OCI-LY7 (cell line): ENCODE results near the gene WDFY3. TPM values are rescaled to one million over a fixed set of nuclear protein-coding genes. Genes with fewer than 3 reads are reported as not detected.

Source experiments
- BruUV-seq: library from RNA; stranded (reverse); fragments of 400-500 nt; replicated peaks from 2 replicates; lab custom pipeline; 2021; lab: Mats Ljungman, UMichigan
- CTCF ChIA-PET: fragments of 300-600 bp; sonication (Branson Sonifier 250); formaldehyde crosslinking; loops from one replicate; lab custom pipeline; 2022; ENCODE audit warnings: antibody characterized with exemption; ENCODE audit not compliant: unreplicated experiment; lab: Charles Lee
- POLR2A ChIA-PET: fragments of 300-600 bp; sonication (Branson Sonifier 250); formaldehyde crosslinking; loops from one replicate; lab custom pipeline; 2022; ENCODE audit warnings: antibody characterized with exemption; lab: Charles Lee
- DNase-seq: peaks from one replicate; pipeline ENCODE4 v3.0.0-alpha.2; 2015; ENCODE audit warnings: low spot score
- H2AFZ ChIP-seq: fragments of 200-600 bp; sonication (generic), shearing (Covaris generic); 2 replicates; pipeline ENCODE4 v1.6.1; 2014; ENCODE audit warnings: mild to moderate bottlenecking, antibody characterized with exemption, low read length, moderate library complexity
- H3K27ac ChIP-seq: fragments of 200-600 bp; sonication (generic); 2 replicates; pipeline ENCODE4 v1.5.1; 2014; ENCODE audit warnings: mixed run types, low read depth, mild to moderate bottlenecking, moderate library complexity, low read length, inconsistent platforms; ENCODE audit not compliant: poor library complexity, severe bottlenecking
- H3K36me3 ChIP-seq: fragments of 200-600 bp; sonication (generic); 2 replicates; pipeline ENCODE4 v1.6.1; 2014; ENCODE audit warnings: mild to moderate bottlenecking, antibody characterized with exemption, low read length, moderate library complexity, mixed read lengths; ENCODE audit not compliant: insufficient read depth
- H3K4me1 ChIP-seq: fragments of 200-600 bp; sonication (generic); 2 replicates; pipeline ENCODE4 v1.5.1; 2014; ENCODE audit warnings: mild to moderate bottlenecking, low read length; ENCODE audit not compliant: insufficient read depth, poor library complexity, severe bottlenecking
- H3K4me2 ChIP-seq: fragments of 200-600 bp; sonication (generic); 2 replicates; pipeline ENCODE4 v1.6.1; 2014; ENCODE audit warnings: mild to moderate bottlenecking, low read length
- H3K4me3 ChIP-seq: fragments of 200-600 bp; sonication (generic); 2 replicates; pipeline ENCODE4 v1.5.1; 2014; ENCODE audit warnings: mild to moderate bottlenecking, low read depth, low read length; ENCODE audit not compliant: poor library complexity, severe bottlenecking
- H3K79me2 ChIP-seq: fragments of 200-600 bp; sonication (generic); 2 replicates; pipeline ENCODE4 v1.6.1; 2016; ENCODE audit warnings: low read depth, mild to moderate bottlenecking, low read length, moderate library complexity, mixed read lengths; ENCODE audit not compliant: insufficient read depth
- H3K9me2 ChIP-seq: fragments of 200-600 bp; sonication (generic); 2 replicates; pipeline ENCODE4 v1.6.1; 2016; ENCODE audit warnings: mild to moderate bottlenecking, low read length, mixed read lengths; ENCODE audit not compliant: insufficient read depth
- H3K9me3 ChIP-seq: fragments of 200-600 bp; sonication (generic); 2 replicates; pipeline ENCODE4 v1.6.1; 2014; ENCODE audit warnings: mild to moderate bottlenecking, mixed run types, low read length, mixed read lengths
- H4K20me1 ChIP-seq: fragments of 200-600 bp; sonication (generic); 2 replicates; pipeline ENCODE4 v1.6.1; 2014; ENCODE audit warnings: mild to moderate bottlenecking, antibody characterized with exemption, low read length, moderate library complexity, mixed read lengths; ENCODE audit not compliant: insufficient read depth
- EZH2phosphoT487 ChIP-seq: fragments of 200-600 bp; sonication (generic); IDR thresholded peaks from 2 replicates; pipeline ENCODE4 v1.6.1; 2018; ENCODE audit warnings: low read depth, borderline replicate concordance, mild to moderate bottlenecking, mixed run types, antibody characterized with exemption, low read length, moderate library complexity, mixed read lengths
- intact Hi-C: fragments of 100-400 bp; cut with micrococcal nuclease; formaldehyde crosslinking; loops from one replicate; pipeline ENCODE4 v1.10.0; 2022; ENCODE audit not compliant: unreplicated experiment
- total RNA-seq, 2 experiments: library from RNA; depleted of rRNA in 1 of 2; stranded (reverse); fragments of >200 nt in 1 of 2; shearing (Covaris generic) in 1 of 2; gene quantifications; 2 replicates each; pipeline ENCODE4 v1.2.3, GENCODE V29; 2014 to 2022
- TF ChIP-seq, protein P1 (sequence below): fragments of 200-600 bp; sonication (generic); conservative IDR thresholded peaks from 2 replicates; pipeline ENCODE4 v1.5.1; 2014; ENCODE audit warnings: mild to moderate bottlenecking, antibody characterized with exemption, low read length, moderate library complexity, mixed read lengths

WDFY3 gene
- total RNA-seq, 2 experiments from 2014 or later = not detected

GRCh38 chr4:84804136-84804535 is 162.4 kb downstream of the WDFY3 start:
- Histone ChIP-seq H3K9me3 (no peaks in the 10 kb centered on the region), H3K36me3 (no peaks in the 10 kb centered on the region), H3K4me3 (no peak overlapping the region), H4K20me1 (no peaks in the 10 kb centered on the region), H3K4me2 (no peak overlapping the region), H2AFZ (no peak overlapping the region), H3K4me1 (no peaks in the 10 kb centered on the region), H3K27ac (no peak overlapping the region), H3K9me2 (no peaks in the 10 kb centered on the region), H3K79me2 (no peaks in the 10 kb centered on the region)
- ChIA-PET CTCF (no interaction called here), POLR2A (interaction anchor here (0.6 to 1.0 kb wide), 2 partner anchors 11 to 685 kb away, joined by 3 read pairs; no protein-coding TSS in a partner anchor)
- DNase-seq = no peak
- BruUV-seq = no TSS peak
- intact Hi-C loops = no loop called here
- TF ChIP-seq EZH2phosphoT487 = no peak

DNA sequence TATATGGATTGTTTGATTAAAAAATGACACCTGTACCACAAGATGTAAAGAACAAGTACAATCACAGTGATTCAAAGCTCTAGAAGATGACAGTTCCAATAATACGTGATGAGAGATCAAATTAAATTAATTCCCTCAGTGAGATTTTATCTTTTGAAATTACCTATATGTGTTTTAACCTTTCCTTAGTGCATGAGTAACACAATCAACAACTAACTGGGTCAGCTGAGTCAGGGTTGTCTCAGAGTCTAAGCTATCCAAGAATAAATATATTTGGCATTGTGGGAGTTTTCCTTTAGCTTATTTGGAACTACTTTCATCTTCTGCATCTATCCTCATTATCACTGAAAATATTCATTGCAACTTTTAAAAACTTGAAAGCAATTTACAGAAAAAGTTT is 162.8 kb downstream of the WDFY3 start:
- BruUV-seq = no TSS peak
- DNase-seq = no peak
- Histone ChIP-seq H3K4me1 (no peaks in the 10 kb centered on the region), H3K79me2 (no peaks in the 10 kb centered on the region), H3K9me2 (no peaks in the 10 kb centered on the region), H2AFZ (no peak overlapping the region), H3K36me3 (no peaks in the 10 kb centered on the region), H3K27ac (no peak overlapping the region), H3K9me3 (no peaks in the 10 kb centered on the region), H3K4me3 (no peak overlapping the region), H4K20me1 (no peaks in the 10 kb centered on the region), H3K4me2 (no peak overlapping the region)
- CTCF ChIA-PET = no interaction called here
- POLR2A ChIA-PET = interaction anchor here (0.6 to 1.0 kb wide), 2 partner anchors 10 to 685 kb away, joined by 3 read pairs; no protein-coding TSS in a partner anchor
- intact Hi-C loops = no loop called here
- TF ChIP-seq EZH2phosphoT487 = no peak
- TF ChIP-seq, protein P1, sequence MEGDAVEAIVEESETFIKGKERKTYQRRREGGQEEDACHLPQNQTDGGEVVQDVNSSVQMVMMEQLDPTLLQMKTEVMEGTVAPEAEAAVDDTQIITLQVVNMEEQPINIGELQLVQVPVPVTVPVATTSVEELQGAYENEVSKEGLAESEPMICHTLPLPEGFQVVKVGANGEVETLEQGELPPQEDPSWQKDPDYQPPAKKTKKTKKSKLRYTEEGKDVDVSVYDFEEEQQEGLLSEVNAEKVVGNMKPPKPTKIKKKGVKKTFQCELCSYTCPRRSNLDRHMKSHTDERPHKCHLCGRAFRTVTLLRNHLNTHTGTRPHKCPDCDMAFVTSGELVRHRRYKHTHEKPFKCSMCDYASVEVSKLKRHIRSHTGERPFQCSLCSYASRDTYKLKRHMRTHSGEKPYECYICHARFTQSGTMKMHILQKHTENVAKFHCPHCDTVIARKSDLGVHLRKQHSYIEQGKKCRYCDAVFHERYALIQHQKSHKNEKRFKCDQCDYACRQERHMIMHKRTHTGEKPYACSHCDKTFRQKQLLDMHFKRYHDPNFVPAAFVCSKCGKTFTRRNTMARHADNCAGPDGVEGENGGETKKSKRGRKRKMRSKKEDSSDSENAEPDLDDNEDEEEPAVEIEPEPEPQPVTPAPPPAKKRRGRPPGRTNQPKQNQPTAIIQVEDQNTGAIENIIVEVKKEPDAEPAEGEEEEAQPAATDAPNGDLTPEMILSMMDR = no peak

DNA sequence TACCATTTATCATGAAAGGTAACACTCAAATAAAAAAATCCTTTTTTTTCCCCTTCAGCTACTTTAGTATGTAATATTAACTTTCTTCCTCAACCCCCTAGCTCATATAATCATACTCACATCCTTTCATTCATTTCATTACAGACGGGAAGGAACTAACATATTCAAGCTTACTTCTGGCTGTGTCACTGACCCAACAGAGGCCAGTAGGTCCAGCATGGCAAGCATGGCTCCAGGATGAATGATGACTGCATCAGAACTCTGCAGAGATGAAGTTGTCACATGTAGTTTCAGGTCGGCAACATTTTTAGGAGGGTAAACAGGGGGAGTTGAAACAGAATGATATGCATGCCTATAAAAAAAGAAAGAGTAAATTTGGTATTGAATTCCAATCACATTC is 163.4 kb downstream of the WDFY3 start:
- no peaks in the 10 kb centered on the region for H3K79me2 ChIP-seq
- DNase-seq = no peak
- H2AFZ ChIP-seq = no peak overlapping the region
- H3K4me3 ChIP-seq = no peak overlapping the region
- H4K20me1 ChIP-seq = no peaks in the 10 kb centered on the region
- H3K27ac ChIP-seq = no peak overlapping the region
- no peak for TF ChIP-seq EZH2phosphoT487
- TF ChIP-seq, protein P1 = no peak
- H3K9me2 ChIP-seq = no peaks in the 10 kb centered on the region
- CTCF ChIA-PET = no interaction called here
- no TSS peak for BruUV-seq
- intact Hi-C loops = no loop called here
- no peak overlapping the region for H3K4me2 ChIP-seq
- no peaks in the 10 kb centered on the region for H3K36me3 ChIP-seq
- H3K4me1 ChIP-seq = no peaks in the 10 kb centered on the region
- POLR2A ChIA-PET = no interaction called here
- no peaks in the 10 kb centered on the region for H3K9me3 ChIP-seq
